ENCODE measurements around the gene PLEKHA6.

The PLEKHA6 gene

GRCh38 chr1:204376465-204376864 is 16.7 kb upstream of the PLEKHA6 start:
- Histone ChIP-seq H3K27me3 (ENCODE audit: insufficient read depth, low read length) (peaks cover 67% of the 10 kb centered on the region), H3K36me3 (ENCODE audit: insufficient read depth, low read length) (no peaks in the 10 kb centered on the region), H3K4me3 (ENCODE audit: low read length) (no peak overlapping the region)

GRCh38 chr1:204373911-204374310 is 14.2 kb upstream of the PLEKHA6 start:
- no peaks in the 10 kb centered on the region for H3K36me3 ChIP-seq (ENCODE audit: insufficient read depth, low read length)
- H3K9me3 ChIP-seq (ENCODE audit: low read length) = no peaks in the 10 kb centered on the region
- H3K4me3 ChIP-seq (ENCODE audit: low read length) = no peak overlapping the region
- peaks cover 9% of the 10 kb centered on the region for H3K4me1 ChIP-seq (ENCODE audit: insufficient read depth, low read length)
- H2AFZ ChIP-seq (ENCODE audit: low read depth, low read length) = no peak overlapping the region
- H3K27me3 ChIP-seq (ENCODE audit: insufficient read depth, low read length) = peaks cover 58% of the 10 kb centered on the region

More at GRCh38 chr1:204376465-204376864, 16.7 kb upstream of the PLEKHA6 start:
- Histone ChIP-seq H2AFZ (ENCODE audit: low read depth, low read length) (no peak overlapping the region), H3K9me3 (ENCODE audit: low read length) (no peaks in the 10 kb centered on the region), H3K4me1 (ENCODE audit: insufficient read depth, low read length) (peaks cover 9% of the 10 kb centered on the region)

- peaks cover 42% of the 10 kb centered on the region for H3K27me3 ChIP-seq (ENCODE audit: insufficient read depth, low read length)
- H2AFZ ChIP-seq (ENCODE audit: low read depth, low read length) = no peak overlapping the region
- no peaks in the 10 kb centered on the region for H3K4me1 ChIP-seq (ENCODE audit: insufficient read depth, low read length)
- H3K4me3 ChIP-seq (ENCODE audit: low read length) = no peak overlapping the region
- H3K9me3 ChIP-seq (ENCODE audit: low read length) = no peaks in the 10 kb centered on the region
- no peaks in the 10 kb centered on the region for H3K36me3 ChIP-seq (ENCODE audit: insufficient read depth, low read length)
Observed at GRCh38 chr1:204370176-204370575, 10.4 kb upstream of the PLEKHA6 start.

- no peaks in the 10 kb centered on the region for H3K36me3 ChIP-seq (ENCODE audit: insufficient read depth, low read length)
- peaks cover 36% of the 10 kb centered on the region for H3K27me3 ChIP-seq (ENCODE audit: insufficient read depth, low read length)
- H3K4me1 ChIP-seq (ENCODE audit: insufficient read depth, low read length) = no peaks in the 10 kb centered on the region
- no peaks in the 10 kb centered on the region for H3K9me3 ChIP-seq (ENCODE audit: low read length)
- H2AFZ ChIP-seq (ENCODE audit: low read depth, low read length) = no peak overlapping the region
- no peak overlapping the region for H3K4me3 ChIP-seq (ENCODE audit: low read length)
Observed at GRCh38 chr1:204368996-204369726, 9.4 kb upstream of the PLEKHA6 start.

GRCh38 chr1:204367956-204368355 is 8.2 kb upstream of the PLEKHA6 start:
- no peak overlapping the region for H3K4me3 ChIP-seq (ENCODE audit: low read length)
- no peak overlapping the region for H2AFZ ChIP-seq (ENCODE audit: low read depth, low read length)
- H3K4me1 ChIP-seq (ENCODE audit: insufficient read depth, low read length) = peaks cover 4% of the 10 kb centered on the region
- H3K36me3 ChIP-seq (ENCODE audit: insufficient read depth, low read length) = no peaks in the 10 kb centered on the region
- H3K27me3 ChIP-seq (ENCODE audit: insufficient read depth, low read length) = peaks cover 29% of the 10 kb centered on the region
- no peaks in the 10 kb centered on the region for H3K9me3 ChIP-seq (ENCODE audit: low read length)

- Histone ChIP-seq H3K9me3 (ENCODE audit: low read length) (no peaks in the 10 kb centered on the region), H3K27me3 (ENCODE audit: insufficient read depth, low read length) (peaks cover 29% of the 10 kb centered on the region), H3K4me3 (ENCODE audit: low read length) (no peak overlapping the region), H3K36me3 (ENCODE audit: insufficient read depth, low read length) (no peaks in the 10 kb centered on the region), H2AFZ (ENCODE audit: low read depth, low read length) (no peak overlapping the region), H3K4me1 (ENCODE audit: insufficient read depth, low read length) (peaks cover 4% of the 10 kb centered on the region)
Observed at GRCh38 chr1:204367193-204367858, 7.6 kb upstream of the PLEKHA6 start.

GRCh38 chr1:204366759-204367158 is 7.0 kb upstream of the PLEKHA6 start:
- Histone ChIP-seq H3K9me3 (ENCODE audit: low read length) (no peaks in the 10 kb centered on the region), H3K36me3 (ENCODE audit: insufficient read depth, low read length) (no peaks in the 10 kb centered on the region), H2AFZ (ENCODE audit: low read depth, low read length) (no peak overlapping the region), H3K4me1 (ENCODE audit: insufficient read depth, low read length) (peaks cover 4% of the 10 kb centered on the region), H3K4me3 (ENCODE audit: low read length) (no peak overlapping the region), H3K27me3 (ENCODE audit: insufficient read depth, low read length) (peaks cover 29% of the 10 kb centered on the region)

GRCh38 chr1:204363335-204364114 is 3.8 kb upstream of the PLEKHA6 start:
- Histone ChIP-seq H2AFZ (ENCODE audit: low read depth, low read length) (peak overlapping the region; percentile 90), H3K4me1 (ENCODE audit: insufficient read depth, low read length) (peaks cover 21% of the 10 kb centered on the region), H3K4me3 (ENCODE audit: low read length) (peak overlapping the region; percentile 34), H3K27me3 (ENCODE audit: insufficient read depth, low read length) (peaks cover 20% of the 10 kb centered on the region), H3K9me3 (ENCODE audit: low read length) (no peaks in the 10 kb centered on the region), H3K36me3 (ENCODE audit: insufficient read depth, low read length) (no peaks in the 10 kb centered on the region)

- Histone ChIP-seq H3K4me3 (ENCODE audit: low read length) (no peak overlapping the region), H3K36me3 (ENCODE audit: insufficient read depth, low read length) (no peaks in the 10 kb centered on the region), H3K4me1 (ENCODE audit: insufficient read depth, low read length) (peaks cover 26% of the 10 kb centered on the region), H3K27me3 (ENCODE audit: insufficient read depth, low read length) (peaks cover 14% of the 10 kb centered on the region), H2AFZ (ENCODE audit: low read depth, low read length) (peak overlapping the region; percentile 90), H3K9me3 (ENCODE audit: low read length) (no peaks in the 10 kb centered on the region)
Observed at GRCh38 chr1:204362984-204363334, 3.2 kb upstream of the PLEKHA6 start.

GRCh38 chr1:204361781-204362180 is 2.1 kb upstream of the PLEKHA6 start:
- no peak overlapping the region for H2AFZ ChIP-seq (ENCODE audit: low read depth, low read length)
- H3K27me3 ChIP-seq (ENCODE audit: insufficient read depth, low read length) = peaks cover 9% of the 10 kb centered on the region
- no peaks in the 10 kb centered on the region for H3K9me3 ChIP-seq (ENCODE audit: low read length)
- no peaks in the 10 kb centered on the region for H3K36me3 ChIP-seq (ENCODE audit: insufficient read depth, low read length)
- H3K4me1 ChIP-seq (ENCODE audit: insufficient read depth, low read length) = peaks cover 37% of the 10 kb centered on the region
- no peak overlapping the region for H3K4me3 ChIP-seq (ENCODE audit: low read length)

GRCh38 chr1:204361341-204361771 is 1.6 kb upstream of the PLEKHA6 start:
- Histone ChIP-seq H3K36me3 (ENCODE audit: insufficient read depth, low read length) (no peaks in the 10 kb centered on the region), H3K9me3 (ENCODE audit: low read length) (no peaks in the 10 kb centered on the region), H3K4me1 (ENCODE audit: insufficient read depth, low read length) (peaks cover 37% of the 10 kb centered on the region), H2AFZ (ENCODE audit: low read depth, low read length) (no peak overlapping the region), H3K4me3 (ENCODE audit: low read length) (no peak overlapping the region), H3K27me3 (ENCODE audit: insufficient read depth, low read length) (peaks cover 8% of the 10 kb centered on the region)

GRCh38 chr1:204360314-204360713 is 585 bp upstream of the PLEKHA6 start:
- H3K27me3 ChIP-seq (ENCODE audit: insufficient read depth, low read length) = peaks cover 3% of the 10 kb centered on the region
- no peak overlapping the region for H2AFZ ChIP-seq (ENCODE audit: low read depth, low read length)
- H3K4me1 ChIP-seq (ENCODE audit: insufficient read depth, low read length) = peaks cover 37% of the 10 kb centered on the region
- H3K36me3 ChIP-seq (ENCODE audit: insufficient read depth, low read length) = no peaks in the 10 kb centered on the region
- H3K4me3 ChIP-seq (ENCODE audit: low read length) = no peak overlapping the region
- H3K9me3 ChIP-seq (ENCODE audit: low read length) = no peaks in the 10 kb centered on the region

GRCh38 chr1:204359131-204359473 is 627 bp downstream of the PLEKHA6 start:
- H2AFZ ChIP-seq (ENCODE audit: low read depth, low read length) = no peak overlapping the region
- no peaks in the 10 kb centered on the region for H3K36me3 ChIP-seq (ENCODE audit: insufficient read depth, low read length)
- H3K4me3 ChIP-seq (ENCODE audit: low read length) = peak overlapping the region; percentile 42
- H3K4me1 ChIP-seq (ENCODE audit: insufficient read depth, low read length) = peaks cover 37% of the 10 kb centered on the region
- H3K9me3 ChIP-seq (ENCODE audit: low read length) = no peaks in the 10 kb centered on the region
- no peaks in the 10 kb centered on the region for H3K27me3 ChIP-seq (ENCODE audit: insufficient read depth, low read length)

Data from neuron (in vitro differentiated cells).